Measurements from ENCODE around the gene CHURC1. TPM values are rescaled to one million over a fixed set of nuclear protein-coding genes. Genes with fewer than 3 reads are reported as not detected.

The CHURC1 gene
- total RNA-seq, 1 experiment from 2014 or later, result 61.9 TPM

- TF ChIP-seq EZH2 (IDR thresholded peaks at IDR 0.05; ENCODE audit: borderline replicate concordance, low read depth, low read length, poor library complexity, severe bottlenecking) (no peak), CTCF (conservative IDR thresholded peaks at IDR 0.05; ENCODE audit: low read depth, low read length) (no peak)
- Histone ChIP-seq H3K27ac (ENCODE audit: low read depth, low read length, poor library complexity, severe bottlenecking) (no peak overlapping the region), H3K4me1 (ENCODE audit: insufficient read depth, low read length, poor library complexity, severe bottlenecking) (peaks cover 8% of the 10 kb centered on the region), H3K4me3 (ENCODE audit: low read depth, low read length, poor library complexity, severe bottlenecking) (no peak overlapping the region), H3K9me3 (ENCODE audit: low read depth, low read length, poor library complexity, severe bottlenecking) (no peaks in the 10 kb centered on the region), H3K36me3 (ENCODE audit: insufficient read depth, low read length, poor library complexity, severe bottlenecking) (peaks cover 3% of the 10 kb centered on the region), H3K27me3 (replicated peaks; ENCODE audit: insufficient read depth, low read depth, low read length, poor library complexity) (no peaks in the 10 kb centered on the region)
- no peak for DNase-seq (ENCODE audit: low spot score)
- intact Hi-C loops (cut with micrococcal nuclease; ENCODE audit: unreplicated experiment), result no loop called here
- POLR2A ChIA-PET (ENCODE audit: low non-redundant PET), result no interaction called here
- CTCF ChIA-PET, result no interaction called here
- no TSS peak for BruUV-seq (replicated peaks)
These were observed 33.7 kb downstream of the CHURC1 start for GRCh38 chr14:64947710-64948611.

GRCh38 chr14:64948612-64949210 is 34.5 kb downstream of the CHURC1 start:
- H3K36me3 ChIP-seq (ENCODE audit: insufficient read depth, low read length, poor library complexity, severe bottlenecking), result peaks cover 3% of the 10 kb centered on the region
- no peak overlapping the region for H3K27ac ChIP-seq (ENCODE audit: low read depth, low read length, poor library complexity, severe bottlenecking)
- no peak for DNase-seq (ENCODE audit: low spot score)
- TF ChIP-seq CTCF (conservative IDR thresholded peaks at IDR 0.05; ENCODE audit: low read depth, low read length) (no peak), EZH2 (IDR thresholded peaks at IDR 0.05; ENCODE audit: borderline replicate concordance, low read depth, low read length, poor library complexity, severe bottlenecking) (no peak)
- peaks cover 8% of the 10 kb centered on the region for H3K4me1 ChIP-seq (ENCODE audit: insufficient read depth, low read length, poor library complexity, severe bottlenecking)
- no peaks in the 10 kb centered on the region for H3K9me3 ChIP-seq (ENCODE audit: low read depth, low read length, poor library complexity, severe bottlenecking)
- intact Hi-C loops (cut with micrococcal nuclease; ENCODE audit: unreplicated experiment), result no loop called here
- no peaks in the 10 kb centered on the region for H3K27me3 ChIP-seq (replicated peaks; ENCODE audit: insufficient read depth, low read depth, low read length, poor library complexity)
- ChIA-PET CTCF (no interaction called here), POLR2A (ENCODE audit: low non-redundant PET) (no interaction called here)
- BruUV-seq (replicated peaks), result no TSS peak
- no peak overlapping the region for H3K4me3 ChIP-seq (ENCODE audit: low read depth, low read length, poor library complexity, severe bottlenecking)

GRCh38 chr14:64950889-64951288 is 36.6 kb downstream of the CHURC1 start:
- BruUV-seq (replicated peaks), result no TSS peak
- Histone ChIP-seq H3K4me3 (ENCODE audit: low read depth, low read length, poor library complexity, severe bottlenecking) (no peak overlapping the region), H3K27ac (ENCODE audit: low read depth, low read length, poor library complexity, severe bottlenecking) (no peak overlapping the region), H3K9me3 (ENCODE audit: low read depth, low read length, poor library complexity, severe bottlenecking) (no peaks in the 10 kb centered on the region), H3K27me3 (replicated peaks; ENCODE audit: insufficient read depth, low read depth, low read length, poor library complexity) (no peaks in the 10 kb centered on the region), H3K4me1 (ENCODE audit: insufficient read depth, low read length, poor library complexity, severe bottlenecking) (peaks cover 8% of the 10 kb centered on the region), H3K36me3 (ENCODE audit: insufficient read depth, low read length, poor library complexity, severe bottlenecking) (peaks cover 3% of the 10 kb centered on the region)
- no peak for DNase-seq (ENCODE audit: low spot score)
- ChIA-PET CTCF (no interaction called here), POLR2A (ENCODE audit: low non-redundant PET) (no interaction called here)
- intact Hi-C loops (cut with micrococcal nuclease; ENCODE audit: unreplicated experiment), result no loop called here
- TF ChIP-seq CTCF (conservative IDR thresholded peaks at IDR 0.05; ENCODE audit: low read depth, low read length) (no peak), EZH2 (IDR thresholded peaks at IDR 0.05; ENCODE audit: borderline replicate concordance, low read depth, low read length, poor library complexity, severe bottlenecking) (no peak)

All from A673 (cell line).